ENCODE results near the gene TSC1. TPM values are rescaled to one million over a fixed set of nuclear protein-coding genes. Genes with fewer than 3 reads are reported as not detected.

TSC1 gene
- total RNA-seq, 2 experiments from 2014 or later = 30.0 to 31.0 TPM

DNA sequence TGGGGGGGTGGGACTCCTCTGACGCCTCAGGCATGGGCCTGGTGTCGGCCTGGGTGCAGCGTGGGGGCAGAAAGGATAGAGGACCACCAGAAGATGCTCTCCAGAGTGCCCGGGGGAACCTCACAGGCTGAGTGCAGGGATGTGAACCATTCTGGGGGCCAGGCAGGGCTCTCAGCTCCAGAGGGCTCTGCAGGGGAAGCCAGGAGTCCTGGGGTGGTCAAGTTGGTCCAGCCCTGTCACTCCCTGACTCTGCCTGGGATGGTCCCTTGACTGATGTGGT lies 40.6 kb upstream of the TSC1 start:
- Mint-ChIP-seq H3K4me1 (no peaks in the 10 kb centered on the region), H3K4me3 (no peak overlapping the region), H3K36me3 (ENCODE audit: low read depth) (no peaks in the 10 kb centered on the region), H3K9me3 (no peaks in the 10 kb centered on the region), H3K27ac (no peak overlapping the region), H3K27me3 (peaks cover 19% of the 10 kb centered on the region)
- ChIA-PET POLR2A (no interaction called here), CTCF (no interaction called here)
- DNase-seq = no peak

DNA sequence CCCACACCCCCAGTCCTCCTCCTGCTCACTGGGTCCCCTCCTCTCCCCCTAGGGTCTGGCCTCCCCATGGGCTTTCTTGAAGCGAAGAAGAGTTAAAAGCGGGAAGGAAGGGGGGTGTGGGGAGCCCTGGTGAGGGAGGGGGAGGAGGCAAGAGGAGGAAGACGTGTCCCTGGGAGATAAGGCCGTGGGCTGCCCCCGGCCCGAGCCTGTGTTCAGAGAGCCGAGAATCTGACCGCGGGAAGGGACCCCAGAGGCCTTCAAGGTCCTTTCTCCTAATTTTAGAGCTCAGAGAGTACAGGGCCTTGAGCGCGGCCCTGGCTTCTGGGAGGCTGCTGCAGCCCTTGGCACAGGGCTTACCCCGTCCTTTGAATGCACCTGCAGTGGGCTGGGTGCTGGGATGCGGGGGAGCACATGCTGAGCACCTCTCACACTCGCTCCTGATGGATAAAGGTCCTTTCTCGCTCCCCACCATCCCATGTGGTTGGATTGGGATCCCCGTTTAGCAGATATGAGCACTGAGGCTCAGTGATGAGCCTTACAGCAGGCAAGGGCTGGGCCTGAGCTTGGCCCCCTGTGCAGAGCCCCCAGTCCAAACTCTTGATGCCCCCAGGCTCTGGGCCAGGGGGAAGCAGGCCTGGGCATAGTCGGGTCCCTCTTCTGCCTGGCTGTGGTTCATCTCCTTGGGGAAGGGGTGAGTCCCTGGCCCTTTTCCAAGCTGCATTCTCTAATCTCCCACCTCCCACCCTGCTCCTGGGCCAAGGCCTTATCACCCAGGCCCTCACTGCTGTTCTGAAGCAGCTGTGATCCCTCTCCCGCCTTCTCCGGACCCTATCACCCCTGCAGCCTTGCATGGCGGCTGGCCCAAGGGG lies 40.0 kb upstream of the TSC1 start:
- no peak overlapping the region for H3K4me3 Mint-ChIP-seq
- H3K27me3 Mint-ChIP-seq = peaks cover 24% of the 10 kb centered on the region
- DNase-seq = no peak
- no peaks in the 10 kb centered on the region for H3K9me3 Mint-ChIP-seq
- H3K27ac Mint-ChIP-seq = no peak overlapping the region
- H3K36me3 Mint-ChIP-seq (ENCODE audit: low read depth) = no peaks in the 10 kb centered on the region
- no peaks in the 10 kb centered on the region for H3K4me1 Mint-ChIP-seq
- ChIA-PET POLR2A (no interaction called here), CTCF (no interaction called here)

DNA sequence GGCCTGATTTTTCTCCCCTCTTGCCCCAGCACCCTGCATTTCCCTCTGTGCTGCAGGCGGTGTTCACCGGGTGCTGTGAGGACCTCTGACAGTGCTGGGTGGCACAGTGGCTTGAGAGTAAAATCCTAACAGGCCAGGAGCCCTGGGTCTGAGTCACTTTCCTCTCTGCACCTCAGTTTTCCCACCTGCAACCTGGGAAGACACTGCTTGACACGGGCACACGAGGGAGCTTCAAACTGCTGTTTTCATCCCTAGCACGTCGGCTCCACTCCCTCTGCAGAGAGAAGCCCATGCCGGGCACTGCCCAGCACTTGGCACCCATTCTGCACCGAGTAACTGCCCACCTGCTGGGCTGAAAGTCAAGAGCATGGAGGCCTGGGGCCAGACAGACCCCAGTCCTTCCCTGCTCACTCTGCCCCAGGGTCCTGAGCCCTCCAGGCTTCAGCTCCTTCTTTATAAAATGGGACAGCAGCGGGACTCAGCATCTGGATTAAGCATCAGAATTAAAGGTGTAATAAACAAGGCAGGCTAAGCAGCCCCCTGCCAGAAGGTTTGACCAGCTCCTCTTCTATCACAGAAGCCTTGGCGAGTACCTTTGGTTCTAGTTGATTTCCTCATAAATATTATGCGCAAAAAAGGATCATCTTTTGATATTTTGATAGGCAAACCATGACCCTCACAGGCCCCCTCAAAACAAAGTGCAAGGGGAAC lies 39.2 kb upstream of the TSC1 start:
- no peaks in the 10 kb centered on the region for H3K9me3 Mint-ChIP-seq
- H3K4me3 Mint-ChIP-seq = no peak overlapping the region
- no peak for DNase-seq
- H3K27ac Mint-ChIP-seq = no peak overlapping the region
- H3K36me3 Mint-ChIP-seq (ENCODE audit: low read depth) = no peaks in the 10 kb centered on the region
- H3K4me1 Mint-ChIP-seq = peaks cover 1% of the 10 kb centered on the region
- peaks cover 29% of the 10 kb centered on the region for H3K27me3 Mint-ChIP-seq
- ChIA-PET POLR2A (no interaction called here), CTCF (interaction anchor here (0.7 kb wide), 1 partner anchor 41 kb away, joined by 4 read pairs; no protein-coding TSS in a partner anchor)

DNA sequence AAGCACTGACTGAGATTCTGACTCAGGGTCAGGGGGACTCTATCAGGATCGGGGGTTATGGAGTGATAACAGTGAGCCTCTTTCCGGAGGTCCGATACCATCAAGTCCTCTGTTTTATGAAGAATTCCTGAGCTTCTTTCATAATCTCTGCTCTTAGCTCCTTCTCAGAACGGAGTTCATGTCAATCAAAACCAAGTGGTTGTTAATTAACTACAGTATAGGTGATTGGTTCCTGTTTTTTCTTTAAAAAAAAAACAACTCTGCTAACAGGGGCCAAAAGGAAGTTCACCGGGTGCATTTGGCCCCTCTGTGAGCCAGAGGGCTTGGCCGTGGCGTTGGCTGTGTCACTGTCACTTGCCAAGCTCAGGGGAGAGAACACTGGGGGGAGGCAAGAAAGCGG lies 38.0 kb upstream of the TSC1 start:
- H3K4me3 Mint-ChIP-seq = no peak overlapping the region
- H3K27ac Mint-ChIP-seq = no peak overlapping the region
- POLR2A ChIA-PET = no interaction called here
- peaks cover 4% of the 10 kb centered on the region for H3K4me1 Mint-ChIP-seq
- no peak for DNase-seq
- no peaks in the 10 kb centered on the region for H3K36me3 Mint-ChIP-seq (ENCODE audit: low read depth)
- CTCF ChIA-PET = interaction anchor here (0.6 to 1.8 kb wide), 3 partner anchors 10 to 134 kb away, joined by 3 to 8 read pairs (median 4); no protein-coding TSS in a partner anchor
- no peaks in the 10 kb centered on the region for H3K9me3 Mint-ChIP-seq
- H3K27me3 Mint-ChIP-seq = peaks cover 39% of the 10 kb centered on the region

DNA sequence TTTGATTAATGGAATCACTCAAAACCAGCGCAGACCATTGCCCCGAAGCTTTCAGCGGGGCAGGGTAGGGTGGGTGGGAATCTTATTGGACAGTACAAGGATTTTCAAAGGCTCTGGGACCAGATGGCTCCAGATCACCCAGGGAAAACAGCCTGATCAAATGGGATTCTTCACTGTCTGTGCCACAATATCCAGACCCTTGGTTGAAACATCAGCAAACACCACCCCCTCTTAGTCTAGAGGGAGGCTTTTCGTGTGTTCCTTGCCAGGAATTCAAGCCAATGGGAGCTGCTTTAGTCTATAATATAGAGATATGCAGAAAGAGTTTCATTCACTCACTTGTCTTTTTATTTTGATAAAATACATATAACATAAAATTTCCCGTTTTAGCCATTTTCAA lies 35.7 kb upstream of the TSC1 start:
- DNase-seq = no peak
- no peak overlapping the region for H3K27ac Mint-ChIP-seq
- POLR2A ChIA-PET = no interaction called here
- no peaks in the 10 kb centered on the region for H3K36me3 Mint-ChIP-seq (ENCODE audit: low read depth)
- H3K27me3 Mint-ChIP-seq = peaks cover 49% of the 10 kb centered on the region
- peaks cover 4% of the 10 kb centered on the region for H3K4me1 Mint-ChIP-seq
- H3K9me3 Mint-ChIP-seq = no peaks in the 10 kb centered on the region
- CTCF ChIA-PET = interaction anchor here (3.4 kb wide), 1 partner anchor 42 kb away, joined by 10 read pairs; no protein-coding TSS in a partner anchor
- no peak overlapping the region for H3K4me3 Mint-ChIP-seq

DNA sequence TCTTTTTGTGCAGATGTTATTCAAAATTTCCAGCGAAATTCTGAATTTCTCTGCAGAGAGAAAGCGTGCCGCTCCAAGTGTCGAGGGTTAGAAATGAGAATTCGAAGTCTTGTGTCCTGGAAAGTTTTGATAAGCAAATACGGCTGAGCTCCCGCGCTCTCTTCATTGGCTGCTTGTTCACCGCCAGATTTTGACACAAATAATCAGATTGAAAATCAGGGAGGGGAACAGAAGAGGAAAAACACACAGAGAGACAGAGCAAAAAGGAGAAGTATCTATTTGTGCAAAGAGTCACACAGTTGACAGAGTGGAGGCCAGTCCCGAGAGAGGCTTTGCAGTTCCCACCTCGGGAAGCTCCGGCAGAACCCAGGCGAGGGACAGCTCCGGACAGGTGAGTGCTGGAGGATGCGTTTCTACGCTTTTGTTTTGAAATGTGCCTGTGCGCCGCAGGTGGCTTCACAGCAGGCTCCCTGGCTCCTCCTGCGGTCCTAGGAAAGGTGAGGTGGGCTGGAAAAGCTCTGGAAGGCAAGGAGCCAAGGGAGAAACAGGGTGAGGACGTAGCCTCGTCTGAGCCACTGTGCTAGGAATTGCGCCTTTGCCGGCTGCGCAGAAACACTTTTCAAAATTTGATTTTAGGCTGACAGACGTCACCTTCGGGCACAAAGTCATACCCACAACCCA lies 34.2 kb upstream of the TSC1 start, which contains the start of gene GFI1B:
GFI1B (plus strand) TSS at position 244 of the 681 bp plus-strand sequence. CDS start 7,985 bp downstream, outside the sequence.
- Mint-ChIP-seq H3K36me3 (ENCODE audit: low read depth) (no peaks in the 10 kb centered on the region), H3K27ac (no peak within 1 kb of the TSS), H3K4me3 (no peak within 1 kb of the TSS), H3K27me3 (peaks cover 49% of the 10 kb centered on the region), H3K9me3 (no peaks in the 10 kb centered on the region), H3K4me1 (peaks cover 4% of the 10 kb centered on the region)
- CTCF ChIA-PET = interaction anchor here (0.8 to 3.4 kb wide), 4 partner anchors 9 to 43 kb away, joined by 3 to 10 read pairs (median 4); no protein-coding TSS in a partner anchor
- POLR2A ChIA-PET = no interaction called here
- DNase-seq = no peak

DNA sequence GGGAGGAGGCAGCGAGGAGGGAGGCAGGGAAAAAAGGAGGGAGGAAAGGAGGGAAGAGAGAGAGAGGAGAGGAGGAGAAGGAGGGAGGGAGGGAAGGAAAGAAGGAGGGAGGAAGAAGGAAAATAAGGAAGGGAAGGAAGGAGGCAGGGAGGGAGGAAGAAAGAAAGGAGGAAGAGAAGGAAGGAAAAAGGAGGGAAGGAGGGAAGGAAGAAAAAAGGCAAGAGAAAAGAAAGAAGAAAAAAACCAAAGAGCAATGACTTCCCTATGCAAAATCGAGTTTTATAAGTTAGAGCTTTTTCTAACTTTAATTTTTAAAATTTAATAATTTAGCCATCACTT lies 33.7 kb upstream of the TSC1 start:
- CTCF ChIA-PET = interaction anchor here (0.8 to 3.4 kb wide), 4 partner anchors 10 to 44 kb away, joined by 3 to 10 read pairs (median 4); no protein-coding TSS in a partner anchor
- H3K36me3 Mint-ChIP-seq (ENCODE audit: low read depth) = no peaks in the 10 kb centered on the region
- H3K27ac Mint-ChIP-seq = no peak overlapping the region
- H3K4me1 Mint-ChIP-seq = peaks cover 4% of the 10 kb centered on the region
- POLR2A ChIA-PET = no interaction called here
- H3K9me3 Mint-ChIP-seq = no peaks in the 10 kb centered on the region
- peaks cover 49% of the 10 kb centered on the region for H3K27me3 Mint-ChIP-seq
- no peak overlapping the region for H3K4me3 Mint-ChIP-seq
- DNase-seq = no peak

DNA sequence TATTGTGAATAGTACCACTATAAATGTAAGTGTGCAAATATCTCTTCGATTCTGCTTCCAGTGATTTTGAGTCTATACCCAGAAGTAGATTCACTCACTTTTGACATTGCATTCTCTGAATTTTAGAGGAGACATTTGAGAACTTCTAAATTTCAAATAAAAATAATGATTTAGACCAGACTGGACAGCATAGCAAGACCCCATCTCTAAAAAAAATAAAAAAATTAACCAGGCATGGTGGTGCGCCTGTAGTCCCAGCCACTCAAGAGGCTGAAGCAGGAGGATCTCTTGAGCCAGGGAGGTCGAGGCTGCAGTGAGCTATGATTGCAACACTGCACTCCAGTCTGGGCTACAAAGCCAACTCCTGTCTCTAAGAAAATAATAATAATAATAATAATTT lies 32.2 kb upstream of the TSC1 start:
- Mint-ChIP-seq H3K9me3 (no peaks in the 10 kb centered on the region), H3K36me3 (ENCODE audit: low read depth) (no peaks in the 10 kb centered on the region), H3K4me3 (no peak overlapping the region), H3K27me3 (peaks cover 44% of the 10 kb centered on the region), H3K4me1 (peaks cover 8% of the 10 kb centered on the region), H3K27ac (no peak overlapping the region)
- ChIA-PET POLR2A (no interaction called here), CTCF (interaction anchor here (1.3 to 1.6 kb wide), 2 partner anchors 64 to 128 kb away, joined by 3 to 4 read pairs; no protein-coding TSS in a partner anchor)
- no peak for DNase-seq

DNA sequence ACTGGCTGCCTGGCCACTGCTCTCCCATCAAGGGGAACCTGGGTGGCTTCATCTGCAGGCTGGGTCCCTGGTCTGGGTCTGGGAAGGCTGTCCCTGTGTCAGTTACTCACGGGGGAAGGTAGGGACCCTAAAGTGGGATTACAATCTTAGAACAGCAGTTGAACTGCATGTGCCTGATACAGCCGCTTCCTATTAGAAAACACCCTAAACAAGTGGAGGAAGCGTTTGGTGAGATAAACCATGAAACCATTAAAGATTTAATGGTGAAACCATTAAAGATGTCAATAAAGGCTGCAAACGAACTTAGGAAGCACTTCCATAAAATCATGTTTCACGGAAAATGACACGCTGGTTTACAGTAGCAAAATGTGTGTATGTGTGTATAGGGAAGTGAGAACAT lies 31.5 kb upstream of the TSC1 start:
- POLR2A ChIA-PET = no interaction called here
- peaks cover 8% of the 10 kb centered on the region for H3K4me1 Mint-ChIP-seq
- DNase-seq = no peak
- H3K4me3 Mint-ChIP-seq = no peak overlapping the region
- peaks cover 38% of the 10 kb centered on the region for H3K27me3 Mint-ChIP-seq
- H3K9me3 Mint-ChIP-seq = no peaks in the 10 kb centered on the region
- no peak overlapping the region for H3K27ac Mint-ChIP-seq
- CTCF ChIA-PET = interaction anchor here (1.0 to 1.6 kb wide), 3 partner anchors 20 to 127 kb away, joined by 3 to 4 read pairs (median 3); no protein-coding TSS in a partner anchor
- H3K36me3 Mint-ChIP-seq (ENCODE audit: low read depth) = no peaks in the 10 kb centered on the region

DNA sequence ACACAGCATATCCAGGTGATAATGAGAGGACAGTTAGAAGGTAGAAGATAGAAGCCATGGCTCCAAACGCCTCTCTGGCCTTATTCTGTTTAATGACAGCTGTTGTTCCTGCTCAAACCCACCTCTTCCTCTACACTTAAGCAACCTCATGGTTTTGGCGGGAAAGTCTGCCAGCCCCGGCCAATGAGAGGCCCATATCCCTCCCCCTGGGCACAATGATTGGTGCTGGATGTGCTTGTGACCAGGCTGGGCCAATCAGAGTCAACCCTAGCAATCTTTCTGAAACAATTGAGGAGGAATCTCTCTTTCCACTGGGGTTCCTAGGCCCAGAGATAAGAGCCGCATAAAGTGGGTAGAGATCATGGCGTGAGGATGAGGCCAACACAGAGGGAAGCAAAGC lies 29.3 kb upstream of the TSC1 start:
- no peaks in the 10 kb centered on the region for H3K36me3 Mint-ChIP-seq (ENCODE audit: low read depth)
- peaks cover 7% of the 10 kb centered on the region for H3K4me1 Mint-ChIP-seq
- H3K4me3 Mint-ChIP-seq = no peak overlapping the region
- ChIA-PET POLR2A (no interaction called here), CTCF (interaction anchor here (1.2 to 2.2 kb wide), 2 partner anchors 8 to 204 kb away, joined by 3 to 8 read pairs; no protein-coding TSS in a partner anchor)
- DNase-seq = no peak
- H3K27ac Mint-ChIP-seq = no peak overlapping the region
- peaks cover 23% of the 10 kb centered on the region for H3K27me3 Mint-ChIP-seq
- H3K9me3 Mint-ChIP-seq = no peaks in the 10 kb centered on the region

DNA sequence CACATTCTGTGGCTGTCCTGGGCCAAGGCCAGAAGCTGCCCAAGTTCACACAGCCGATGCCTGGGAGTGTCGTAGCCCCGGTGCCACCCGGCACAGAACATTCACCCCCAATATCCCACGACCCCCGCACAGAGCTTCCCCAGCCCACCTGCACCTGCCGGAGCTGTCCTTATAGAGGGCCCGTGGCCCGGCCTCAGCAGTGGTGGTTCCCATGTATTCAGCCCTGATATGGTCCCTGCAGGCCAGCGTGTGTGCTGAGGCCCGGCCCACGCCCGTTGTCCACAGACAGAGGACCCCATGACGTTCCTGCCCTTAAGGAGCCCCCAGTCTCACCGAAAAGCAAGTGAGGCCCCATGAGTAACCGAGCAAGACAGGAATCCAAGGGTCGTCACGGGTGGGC lies 28.8 kb upstream of the TSC1 start:
- peaks cover 20% of the 10 kb centered on the region for H3K27me3 Mint-ChIP-seq
- H3K4me3 Mint-ChIP-seq = no peak overlapping the region
- H3K36me3 Mint-ChIP-seq (ENCODE audit: low read depth) = no peaks in the 10 kb centered on the region
- H3K4me1 Mint-ChIP-seq = peaks cover 3% of the 10 kb centered on the region
- H3K9me3 Mint-ChIP-seq = no peaks in the 10 kb centered on the region
- CTCF ChIA-PET = interaction anchor here (0.5 to 2.2 kb wide), 3 partner anchors 8 to 403 kb away, joined by 3 to 8 read pairs (median 3); no protein-coding TSS in a partner anchor
- H3K27ac Mint-ChIP-seq = no peak overlapping the region
- no peak for DNase-seq
- POLR2A ChIA-PET = no interaction called here

DNA sequence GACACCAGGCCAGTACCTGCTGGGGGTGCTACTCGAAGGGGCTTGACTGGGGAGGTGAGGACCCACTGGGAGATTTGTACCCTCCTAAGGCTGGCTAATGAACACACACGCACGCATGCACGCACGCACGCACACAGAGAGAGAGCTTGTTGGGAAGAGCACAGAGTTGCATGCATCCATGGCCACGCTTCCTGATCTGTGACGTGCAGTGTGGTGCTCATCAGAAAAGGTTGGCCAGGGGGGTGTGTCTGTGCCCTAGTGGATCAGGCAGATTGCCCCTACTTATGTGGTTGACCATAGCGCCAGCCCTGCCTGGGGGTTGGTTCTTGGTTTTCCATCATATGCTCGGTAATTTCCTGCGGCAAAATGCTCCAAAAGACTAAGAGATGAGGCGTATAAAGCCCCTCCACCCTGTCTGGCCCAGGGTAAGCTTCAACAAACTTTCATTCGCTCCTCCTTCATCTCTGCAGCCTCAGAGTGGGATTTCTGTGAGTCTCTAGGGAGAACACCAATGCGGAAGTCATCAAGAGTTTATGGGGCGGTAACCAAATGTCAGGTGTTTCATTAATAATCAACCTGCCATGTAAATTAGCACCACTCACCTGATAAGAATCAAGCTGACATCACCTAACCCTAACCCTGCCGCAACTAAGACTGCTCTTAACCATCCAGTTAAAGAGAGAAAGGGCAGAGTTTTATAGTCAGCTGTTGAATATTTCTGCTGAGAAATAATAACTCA lies 26.1 kb upstream of the TSC1 start:
- DNase-seq = no peak
- peaks cover 5% of the 10 kb centered on the region for H3K27me3 Mint-ChIP-seq
- H3K4me3 Mint-ChIP-seq = no peak overlapping the region
- no peaks in the 10 kb centered on the region for H3K9me3 Mint-ChIP-seq
- no peaks in the 10 kb centered on the region for H3K36me3 Mint-ChIP-seq (ENCODE audit: low read depth)
- CTCF ChIA-PET = interaction anchor here (1.1 kb wide), 1 partner anchor 70 kb away, joined by 4 read pairs; no protein-coding TSS in a partner anchor
- POLR2A ChIA-PET = no interaction called here
- H3K4me1 Mint-ChIP-seq = peaks cover 3% of the 10 kb centered on the region
- no peak overlapping the region for H3K27ac Mint-ChIP-seq

All from activated CD4-positive, alpha-beta memory T cell treated with anti-CD3 and anti-CD28 coated beads, Interleukin-2, amount 10 ng/mL, durations not matched to agents 7 days and 5 days (primary cell).